Vagina (tissue), 2 donors: ENCODE data around the gene NKX3-2.

Source experiments
- POLR2A ChIP-seq, 2 donors: fragments of 450-650 bp; IDR thresholded peaks; one replicate each; pipeline ENCODE4 v1.6.1; 2017; ENCODE audit warnings: antibody characterized with exemption in 2 of 2, mild to moderate bottlenecking in 2 of 2, moderate library complexity in 2 of 2
- TF ChIP-seq, protein P1 (sequence below), 3 experiments: fragments of 450-650 bp in 2 of 3; fragments of 200-600 bp in 1 of 3; sonication (generic) in 1 of 3; IDR thresholded peaks; one replicate each; pipeline ENCODE4 v1.5.1; 2017 to 2019; ENCODE audit warnings: antibody characterized with exemption in 3 of 3, mild to moderate bottlenecking in 2 of 3, moderate library complexity in 2 of 3

DNA sequence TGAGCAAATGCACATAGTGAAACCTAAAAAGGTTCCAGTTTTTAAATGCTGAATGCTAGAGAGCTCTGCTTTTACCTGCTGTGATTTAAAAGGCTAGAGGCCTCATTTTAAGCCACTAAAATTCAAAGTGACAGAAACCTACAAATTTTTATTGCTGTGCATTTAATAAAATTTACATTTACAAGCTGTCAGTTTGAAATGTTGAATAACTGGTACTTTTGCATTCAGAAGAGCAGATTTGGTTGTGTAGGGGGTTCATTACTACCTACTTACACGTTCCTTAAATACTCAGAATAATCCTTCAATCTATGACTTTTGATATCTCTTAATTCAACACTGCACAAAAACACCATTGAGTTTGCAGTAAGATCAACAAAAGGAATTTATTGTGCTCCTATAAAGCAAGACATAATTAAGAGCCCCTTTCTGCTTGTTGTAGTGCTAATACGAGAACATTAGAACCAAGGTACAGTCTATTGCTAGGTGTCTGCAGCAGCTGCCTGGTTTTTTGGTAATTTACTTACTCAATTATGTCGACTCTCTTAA lies 27.9 kb downstream of the NKX3-2 start:
- TF ChIP-seq, protein P1, sequence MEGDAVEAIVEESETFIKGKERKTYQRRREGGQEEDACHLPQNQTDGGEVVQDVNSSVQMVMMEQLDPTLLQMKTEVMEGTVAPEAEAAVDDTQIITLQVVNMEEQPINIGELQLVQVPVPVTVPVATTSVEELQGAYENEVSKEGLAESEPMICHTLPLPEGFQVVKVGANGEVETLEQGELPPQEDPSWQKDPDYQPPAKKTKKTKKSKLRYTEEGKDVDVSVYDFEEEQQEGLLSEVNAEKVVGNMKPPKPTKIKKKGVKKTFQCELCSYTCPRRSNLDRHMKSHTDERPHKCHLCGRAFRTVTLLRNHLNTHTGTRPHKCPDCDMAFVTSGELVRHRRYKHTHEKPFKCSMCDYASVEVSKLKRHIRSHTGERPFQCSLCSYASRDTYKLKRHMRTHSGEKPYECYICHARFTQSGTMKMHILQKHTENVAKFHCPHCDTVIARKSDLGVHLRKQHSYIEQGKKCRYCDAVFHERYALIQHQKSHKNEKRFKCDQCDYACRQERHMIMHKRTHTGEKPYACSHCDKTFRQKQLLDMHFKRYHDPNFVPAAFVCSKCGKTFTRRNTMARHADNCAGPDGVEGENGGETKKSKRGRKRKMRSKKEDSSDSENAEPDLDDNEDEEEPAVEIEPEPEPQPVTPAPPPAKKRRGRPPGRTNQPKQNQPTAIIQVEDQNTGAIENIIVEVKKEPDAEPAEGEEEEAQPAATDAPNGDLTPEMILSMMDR (IDR thresholded peaks at IDR 0.05): no peak
- TF ChIP-seq POLR2A (IDR thresholded peaks at IDR 0.05): no peak
